Skeletal muscle tissue (tissue), 4 donors: ENCODE data around the gene ENOX2. TPM values are rescaled to one million over a fixed set of nuclear protein-coding genes. Genes with fewer than 3 reads are reported as not detected.
"Not testable (repeated sequence)": the region's sequence is repeated elsewhere in the genome, so short reads cannot be mapped to it uniquely, and the experiment has no call there.

Experiments used
- H3K27ac ChIP-seq: one replicate; pipeline ENCODE4 v1.7.0; 2013; ENCODE audit warnings: mild to moderate bottlenecking, low read depth, low read length, inconsistent platforms
- H3K27me3 ChIP-seq, 3 donors: one replicate each; pipeline ENCODE4 v1.7.0; 2013; ENCODE audit warnings: low read length in 3 of 3; ENCODE audit not compliant: control insufficient read depth in 3 of 3, insufficient read depth in 3 of 3
- H3K36me3 ChIP-seq, 3 donors: one replicate each; pipeline ENCODE4 v1.7.0; 2013; ENCODE audit warnings: low read length in 3 of 3; ENCODE audit not compliant: control insufficient read depth in 3 of 3, insufficient read depth in 3 of 3
- H3K4me1 ChIP-seq, 3 donors: one replicate each; pipeline ENCODE4 v1.7.0; 2013; ENCODE audit warnings: low read length in 3 of 3, mild to moderate bottlenecking in 3 of 3; ENCODE audit not compliant: control insufficient read depth in 3 of 3, insufficient read depth in 3 of 3
- H3K4me3 ChIP-seq, 3 donors: one replicate each; pipeline ENCODE4 v1.7.0; 2013; ENCODE audit warnings: low read length in 3 of 3
- H3K9ac ChIP-seq, 3 donors: one replicate each; pipeline ENCODE4 v1.7.0; 2013; ENCODE audit warnings: low read length in 3 of 3, mild to moderate bottlenecking in 3 of 3, moderate library complexity in 2 of 3, low read depth in 1 of 3
- H3K9me3 ChIP-seq, 3 donors: one replicate each; pipeline ENCODE4 v1.7.0; 2013; ENCODE audit warnings: low read length in 3 of 3; ENCODE audit not compliant: control insufficient read depth in 3 of 3
- total RNA-seq: library from RNA; depleted of rRNA; stranded (reverse); fragments of >200 nt; gene quantifications from one replicate; pipeline ENCODE4 v1.2.3, GENCODE V29; 2014
- donor health status: Osteomylitis.

ENOX2 gene, protein sequence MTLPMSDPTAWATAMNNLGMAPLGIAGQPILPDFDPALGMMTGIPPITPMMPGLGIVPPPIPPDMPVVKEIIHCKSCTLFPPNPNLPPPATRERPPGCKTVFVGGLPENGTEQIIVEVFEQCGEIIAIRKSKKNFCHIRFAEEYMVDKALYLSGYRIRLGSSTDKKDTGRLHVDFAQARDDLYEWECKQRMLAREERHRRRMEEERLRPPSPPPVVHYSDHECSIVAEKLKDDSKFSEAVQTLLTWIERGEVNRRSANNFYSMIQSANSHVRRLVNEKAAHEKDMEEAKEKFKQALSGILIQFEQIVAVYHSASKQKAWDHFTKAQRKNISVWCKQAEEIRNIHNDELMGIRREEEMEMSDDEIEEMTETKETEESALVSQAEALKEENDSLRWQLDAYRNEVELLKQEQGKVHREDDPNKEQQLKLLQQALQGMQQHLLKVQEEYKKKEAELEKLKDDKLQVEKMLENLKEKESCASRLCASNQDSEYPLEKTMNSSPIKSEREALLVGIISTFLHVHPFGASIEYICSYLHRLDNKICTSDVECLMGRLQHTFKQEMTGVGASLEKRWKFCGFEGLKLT
- total RNA-seq, result 11.5 TPM

DNA sequence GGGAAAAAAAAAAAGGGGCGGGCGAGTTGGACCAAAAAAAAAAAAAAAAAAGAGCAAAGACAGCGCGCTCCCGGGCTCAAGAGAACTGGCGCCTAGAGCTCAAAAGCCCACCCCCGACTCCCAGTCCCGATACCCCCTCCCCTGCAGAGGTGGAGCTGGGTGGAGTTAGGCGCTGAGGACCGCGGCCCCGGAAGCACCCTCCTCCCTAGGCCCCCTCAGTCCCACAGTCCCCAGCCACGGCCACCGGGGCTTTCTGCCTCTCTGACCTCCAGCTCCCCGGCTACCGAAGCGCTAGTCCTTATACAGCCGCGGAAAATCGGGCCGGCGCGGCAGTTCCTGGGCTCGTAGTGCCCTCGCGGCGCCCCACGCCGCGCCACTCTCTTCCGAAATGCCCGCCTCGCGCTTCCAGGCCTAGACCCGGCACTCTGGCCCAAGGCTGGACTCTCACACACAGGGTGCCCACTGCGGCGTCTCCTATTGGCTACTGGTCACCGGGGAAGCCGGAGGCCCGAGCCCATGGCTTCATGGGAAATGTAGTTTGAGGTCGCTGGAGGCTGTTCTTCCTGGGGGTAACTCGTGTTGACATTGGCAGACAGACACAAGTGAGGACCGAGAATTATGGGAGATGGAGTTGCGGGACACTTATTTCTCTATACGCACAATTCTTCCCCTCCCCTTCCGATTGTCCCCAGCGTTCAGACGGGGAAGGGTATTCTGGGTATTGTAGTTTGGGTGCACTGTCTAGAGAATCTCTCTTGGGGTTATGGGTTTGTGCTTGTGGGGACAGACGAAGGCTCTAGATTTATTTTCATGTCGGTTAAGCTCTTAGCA lies at the start of gene ENOX2:
TSS of gene ENOX2 (minus strand) at position 427 of the 831 bp plus-strand sequence. CDS start 199,993 bp downstream, outside the sequence.
- Histone ChIP-seq H3K9me3 (no peaks in the 10 kb centered on the region), H3K36me3 (peaks cover 0 to 3% (median 0%) of the 10 kb centered on the region in 3 donors), H3K27ac (peak within 1 kb of the TSS; percentile 83), H3K27me3 (no peaks in the 10 kb centered on the region), H3K4me1 (no peaks in the 10 kb centered on the region), H3K9ac (peak within 1 kb of the TSS; percentile 77 to 83 (median 78)), H3K4me3 (peak within 1 kb of the TSS; percentile 68 to 79 (median 73))

DNA sequence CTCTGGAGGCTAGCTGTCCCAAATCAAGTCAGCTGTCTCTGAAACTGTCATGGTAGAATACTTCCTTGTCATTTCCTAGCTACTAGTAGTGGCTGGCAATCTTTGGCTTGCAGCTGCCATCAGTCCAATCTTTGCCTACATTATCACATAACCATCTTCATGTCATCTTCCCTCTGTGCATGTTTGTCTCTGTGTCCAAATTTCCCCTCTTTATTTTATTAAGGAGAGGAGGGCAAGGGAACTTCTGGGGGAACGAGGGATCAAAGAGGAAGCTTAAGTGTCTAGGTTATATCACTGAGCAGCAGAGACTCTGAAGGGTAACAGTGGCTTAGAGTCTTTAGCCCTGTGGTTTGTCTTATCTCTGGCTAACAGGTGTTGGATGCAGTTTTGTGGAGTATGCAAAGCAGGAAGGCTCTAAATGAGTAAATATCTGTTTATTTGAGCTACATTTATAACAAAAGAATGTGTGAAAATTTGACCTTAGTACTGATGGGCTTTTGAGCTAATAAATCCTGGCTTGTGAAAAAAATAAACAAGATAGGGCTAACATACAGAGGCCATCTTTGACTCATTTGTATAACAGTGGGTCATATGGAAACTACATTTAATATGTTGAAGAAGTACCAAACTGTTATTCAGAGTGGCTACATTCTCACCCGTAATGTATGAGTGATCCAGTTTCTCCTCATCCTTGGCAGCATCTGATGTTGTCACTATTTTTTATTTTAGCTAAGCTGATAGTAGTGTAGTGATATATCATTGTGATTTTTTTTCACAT lies 49.4 kb upstream of the ENOX2 start:
- H3K27me3 ChIP-seq, result peaks cover 0 to 4% (median 0%) of the 10 kb centered on the region in 3 donors
- H3K4me1 ChIP-seq, result no peaks in the 10 kb centered on the region
- H3K4me3 ChIP-seq, result no peak overlapping the region
- no peak overlapping the region for H3K27ac ChIP-seq
- H3K9ac ChIP-seq, result no peak overlapping the region
- H3K9me3 ChIP-seq, result no peaks in the 10 kb centered on the region
- H3K36me3 ChIP-seq, result no peaks in the 10 kb centered on the region

DNA sequence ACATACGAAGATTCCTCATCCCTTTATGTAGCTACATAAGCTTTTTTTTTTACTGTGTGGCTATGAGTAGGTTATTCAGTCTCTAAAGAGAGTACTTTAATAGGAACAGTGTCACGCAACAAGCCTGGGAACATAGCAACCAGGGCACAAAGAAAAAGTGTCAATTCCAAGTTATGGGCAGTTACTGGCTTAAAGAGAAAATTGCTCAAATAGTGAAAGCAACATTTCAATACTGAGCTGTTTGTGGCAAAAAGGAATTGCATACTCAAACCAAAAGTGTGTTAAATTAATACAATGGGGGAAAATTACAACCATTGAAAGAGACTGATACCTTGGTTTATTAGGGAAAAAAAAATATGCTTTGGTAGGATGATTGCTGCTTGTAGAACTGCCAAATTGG lies 41.2 kb upstream of the ENOX2 start:
- H3K9ac ChIP-seq, result no peak overlapping the region
- no peaks in the 10 kb centered on the region for H3K36me3 ChIP-seq
- no peak overlapping the region for H3K27ac ChIP-seq
- H3K27me3 ChIP-seq, result peaks cover 0 to 7% (median 0%) of the 10 kb centered on the region in 3 donors
- no peaks in the 10 kb centered on the region for H3K9me3 ChIP-seq
- no peaks in the 10 kb centered on the region for H3K4me1 ChIP-seq
- H3K4me3 ChIP-seq, result no peak overlapping the region

DNA sequence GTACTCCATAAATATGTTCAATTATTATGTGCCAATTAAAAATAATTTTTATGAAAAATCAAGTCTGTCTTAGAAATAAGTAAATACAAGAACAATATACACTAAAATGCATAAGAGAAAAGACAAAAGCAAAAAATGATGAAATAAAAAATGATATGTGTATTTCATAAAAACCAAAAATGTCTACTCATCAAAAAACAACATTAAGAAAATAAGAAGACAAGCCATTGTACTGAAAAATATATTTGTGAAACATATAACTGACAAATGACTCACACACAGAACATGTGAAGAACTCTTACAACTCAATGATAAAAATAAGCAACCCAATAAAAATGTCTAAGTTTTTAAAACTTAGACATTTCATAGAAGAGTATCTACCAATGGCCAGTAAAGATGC lies 34.1 kb upstream of the ENOX2 start:
- Histone ChIP-seq H3K9ac (no peak overlapping the region), H3K27ac (no peak overlapping the region), H3K4me3 (no peak overlapping the region), H3K4me1 (no peaks in the 10 kb centered on the region), H3K9me3 (no peaks in the 10 kb centered on the region), H3K36me3 (no peaks in the 10 kb centered on the region), H3K27me3 (no peaks in the 10 kb centered on the region)

DNA sequence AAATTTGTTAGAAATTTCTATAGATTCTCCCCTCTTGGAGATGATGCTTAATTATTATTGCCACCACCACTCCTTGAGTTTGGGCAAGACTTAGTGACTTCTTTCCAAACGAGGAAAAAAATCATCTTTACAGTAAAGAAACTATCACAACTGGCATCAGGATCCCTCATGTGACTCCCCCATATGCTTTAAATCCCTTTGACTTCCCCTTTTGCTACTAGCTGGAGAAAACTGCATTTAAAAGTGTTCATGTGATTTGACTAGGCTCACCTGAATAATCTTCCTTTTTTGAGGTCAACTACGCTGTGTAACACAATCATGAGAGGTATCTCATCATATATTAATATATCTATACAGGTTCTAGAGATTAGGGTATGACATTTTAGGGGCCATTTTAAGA lies 30.3 kb upstream of the ENOX2 start:
- no peak overlapping the region for H3K27ac ChIP-seq
- H3K4me3 ChIP-seq, result no peak overlapping the region
- H3K9ac ChIP-seq, result no peak overlapping the region
- no peaks in the 10 kb centered on the region for H3K4me1 ChIP-seq
- no peaks in the 10 kb centered on the region for H3K36me3 ChIP-seq
- H3K27me3 ChIP-seq, result peaks cover 0 to 4% (median 0%) of the 10 kb centered on the region in 3 donors
- H3K9me3 ChIP-seq, result no peaks in the 10 kb centered on the region

DNA sequence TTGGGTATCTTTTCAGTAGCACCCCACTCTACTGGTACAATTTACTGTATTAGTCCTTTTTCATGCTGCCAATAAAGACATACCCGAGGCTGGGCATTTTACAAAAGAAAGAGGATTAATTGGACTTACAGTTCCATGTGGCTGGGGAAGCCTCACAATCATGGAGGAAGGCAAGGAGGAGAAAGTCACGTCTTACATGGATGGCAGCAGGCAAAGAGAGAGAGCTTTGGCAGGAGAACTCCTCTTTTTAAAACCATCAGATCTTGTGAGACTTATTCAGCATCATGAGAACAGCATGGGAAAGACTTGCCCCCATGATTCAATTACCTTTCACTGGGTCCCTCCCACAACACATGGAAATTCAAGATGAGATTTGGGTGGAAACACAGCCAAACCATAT lies 17.4 kb upstream of the ENOX2 start:
- not testable (repeated sequence) for H3K4me1 ChIP-seq, H3K9ac ChIP-seq, H3K27me3 ChIP-seq, H3K36me3 ChIP-seq, H3K9me3 ChIP-seq, H3K4me3 ChIP-seq, H3K27ac ChIP-seq

DNA sequence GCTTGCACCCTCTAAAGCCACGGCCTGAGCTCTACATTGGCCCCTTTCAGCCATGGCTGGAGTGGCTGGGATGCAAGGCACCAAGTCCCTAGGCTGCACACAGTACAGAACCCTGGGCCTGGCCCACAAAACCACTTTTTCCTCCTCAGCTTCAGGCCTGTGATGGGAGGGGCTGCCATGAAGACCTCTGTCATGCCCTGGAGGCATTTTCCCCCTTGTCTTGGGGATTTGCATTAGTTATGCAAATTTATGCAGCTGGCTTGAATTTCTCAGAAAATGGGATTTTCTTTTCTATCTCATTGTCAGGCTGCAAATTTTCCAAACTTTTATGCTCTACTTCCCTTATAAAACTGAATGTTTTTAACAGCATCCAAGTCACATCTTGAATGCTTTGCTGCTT lies 16.7 kb upstream of the ENOX2 start:
- not testable (repeated sequence) for H3K27ac ChIP-seq, H3K4me3 ChIP-seq, H3K27me3 ChIP-seq

DNA sequence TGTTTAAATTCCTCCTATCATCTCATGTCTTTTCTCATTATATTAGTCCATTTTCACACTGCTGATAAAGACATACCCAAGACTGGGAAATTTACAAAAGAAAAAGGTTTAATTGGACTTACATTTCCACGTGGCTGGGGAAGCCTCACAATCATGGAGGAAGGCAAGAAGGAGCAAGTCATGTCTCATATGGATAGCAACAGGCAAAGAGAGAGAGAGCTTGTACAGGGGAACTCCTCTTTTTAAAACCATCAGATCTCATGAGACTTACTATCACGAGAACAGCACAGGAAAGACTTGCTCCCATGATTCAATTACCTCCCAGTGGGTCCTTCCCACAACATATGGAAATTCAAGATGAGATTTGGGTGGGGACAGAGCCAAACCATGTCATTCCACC lies 15.5 kb upstream of the ENOX2 start:
- not testable (repeated sequence) for H3K4me3 ChIP-seq, H3K9ac ChIP-seq, H3K4me1 ChIP-seq, H3K27ac ChIP-seq, H3K9me3 ChIP-seq, H3K27me3 ChIP-seq, H3K36me3 ChIP-seq

More for the DNA sequence above, 16.7 kb upstream of the ENOX2 start:
- H3K4me1 ChIP-seq, H3K36me3 ChIP-seq, H3K9me3 ChIP-seq, H3K9ac ChIP-seq: not testable (repeated sequence)

DNA sequence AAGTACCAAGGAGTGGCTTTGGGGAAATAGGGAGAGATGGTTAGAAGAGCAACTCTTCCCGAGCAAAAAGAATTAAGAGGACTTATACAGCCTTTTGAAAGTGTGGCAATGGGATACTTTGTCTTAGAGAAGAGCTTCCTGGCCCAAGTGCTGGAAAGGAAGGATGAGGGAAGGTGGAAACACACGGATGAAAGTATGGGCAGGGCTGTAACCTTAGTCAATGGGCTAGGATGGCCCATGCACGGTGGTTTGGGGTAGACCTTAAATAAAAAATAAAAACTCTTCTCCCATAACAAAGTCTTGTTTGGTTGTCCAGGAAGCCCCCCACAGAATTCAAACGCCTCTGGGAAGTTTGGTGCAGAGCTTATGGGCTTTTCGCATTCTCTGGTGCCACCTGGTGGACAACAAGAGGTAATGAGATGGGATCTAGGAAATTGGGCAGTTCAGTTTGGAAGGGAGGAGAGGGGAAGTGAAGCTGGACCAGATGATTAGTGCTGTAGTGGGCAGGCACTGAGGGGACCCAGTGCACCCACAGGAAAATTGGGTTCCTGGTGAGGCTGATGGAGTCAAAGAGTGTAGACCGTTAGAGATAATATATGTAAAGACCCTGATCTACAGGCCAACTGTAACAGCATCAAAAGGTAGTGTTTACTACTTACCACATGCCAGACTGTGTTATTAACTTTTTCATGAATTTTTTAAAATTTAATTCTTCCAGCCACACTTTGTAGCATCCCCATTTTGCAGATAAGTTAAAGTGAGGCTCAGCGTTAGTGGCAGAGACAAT lies 13.8 kb upstream of the ENOX2 start:
- no peaks in the 10 kb centered on the region for H3K9me3 ChIP-seq
- H3K27me3 ChIP-seq, result peaks cover 0 to 6% (median 0%) of the 10 kb centered on the region in 3 donors
- H3K36me3 ChIP-seq, result no peaks in the 10 kb centered on the region
- no peaks in the 10 kb centered on the region for H3K4me1 ChIP-seq
- H3K4me3 ChIP-seq, result no peak overlapping the region
- no peak overlapping the region for H3K9ac ChIP-seq
- no peak overlapping the region for H3K27ac ChIP-seq
